PFSK-1 (cell line): ENCODE measurements around the gene NF2.
A peak's percentile ranks its signal among the peaks of the same experiment; 100 is the strongest.

ENCODE experiments used
- FOXP2 ChIP-seq: optimal IDR thresholded peaks from 2 replicates; pipeline ENCODE3; 2011; ENCODE audit warnings: borderline replicate concordance, control low read depth, inconsistent platforms; ENCODE audit not compliant: insufficient read depth; ENCODE audit errors: extremely low read length, extremely low read depth
- POLR2AphosphoS5 ChIP-seq: IDR thresholded peaks from 2 replicates; pipeline ENCODE4 v1.6.1; 2012; ENCODE audit warnings: low read depth, mild to moderate bottlenecking, control low read depth, low read length, moderate library complexity
- REST ChIP-seq, 2 experiments: IDR thresholded peaks; 2 replicates each; pipeline versions ENCODE4 v1.6.1 to v1.8.0; 2011 to 2012; ENCODE audit warnings: low read depth in 2 of 2, low read length in 2 of 2, control low read depth in 1 of 2, inconsistent platforms in 1 of 2, mild to moderate bottlenecking in 1 of 2, moderate library complexity in 1 of 2; ENCODE audit not compliant: insufficient read depth in 1 of 2
- SIN3A ChIP-seq: IDR thresholded peaks from 2 replicates; pipeline ENCODE4 v1.6.1; 2012; ENCODE audit warnings: mild to moderate bottlenecking, low read length, moderate library complexity, borderline replicate concordance; ENCODE audit not compliant: insufficient read depth
- TAF1 ChIP-seq: IDR thresholded peaks from 2 replicates; pipeline ENCODE4 v1.6.1; 2012; ENCODE audit warnings: low read length, control low read depth, borderline replicate concordance; ENCODE audit not compliant: insufficient read depth

Gene NF2

GRCh38 chr22:29716814-29717545 lies 113.5 kb downstream of the NF2 start:
- TF ChIP-seq REST (IDR thresholded peaks at IDR 0.05; ENCODE audit: insufficient read depth in 1 of 2, low read depth in 2 of 2, low read length in 2 of 2) (peak; percentile 97 to 98), TAF1 (no peak), FOXP2 (no peak), SIN3A (peak; percentile 58; the same call in 1 of the 2 replicates), POLR2AphosphoS5 (no peak)

GRCh38 chr22:29717789-29718188 lies 114.4 kb downstream of the NF2 start:
- TF ChIP-seq TAF1 (no peak), SIN3A (no peak), FOXP2 (no peak), POLR2AphosphoS5 (no peak), REST (IDR thresholded peaks at IDR 0.05; ENCODE audit: insufficient read depth in 1 of 2, low read depth in 2 of 2, low read length in 2 of 2) (no peak)

GRCh38 chr22:29718949-29719898 lies 115.8 kb downstream of the NF2 start:
- TF ChIP-seq TAF1 (no peak), FOXP2 (no peak), REST (IDR thresholded peaks at IDR 0.05; ENCODE audit: insufficient read depth in 1 of 2, low read depth in 2 of 2, low read length in 2 of 2) (peak in 1 of 2 experiments; percentile 26; a peak in 1 of 4 replicates)

- TF ChIP-seq TAF1 (no peak), SIN3A (no peak), POLR2AphosphoS5 (no peak), FOXP2 (no peak), REST (IDR thresholded peaks at IDR 0.05; ENCODE audit: insufficient read depth in 1 of 2, low read depth in 2 of 2, low read length in 2 of 2) (no peak)
Observed at GRCh38 chr22:29719899-29720645, 116.6 kb downstream of the NF2 start, which contains the start of gene CABP7. TSS of gene CABP7 (plus strand) at chr22:29720003. CDS start at chr22:29720425, 422 bp downstream.
